Fibroblast of lung (primary cell): ENCODE results near the gene LAMA4. TPM values are rescaled to one million over a fixed set of nuclear protein-coding genes. Genes with fewer than 3 reads are reported as not detected.

Experiments
- DNase-seq, 2 donors: peaks; one replicate each; pipeline versions ENCODE4 v3.0.0 to v3.0.0-alpha.2; 2010; ENCODE audit warnings: low read depth in 2 of 2
- H2AFZ ChIP-seq: 2 replicates; pipeline ENCODE4 v1.5.1; 2012; ENCODE audit warnings: low read length, control low read depth, inconsistent platforms
- H3K27ac ChIP-seq: 2 replicates; pipeline ENCODE4 v1.5.1; 2011; ENCODE audit warnings: low read length, control low read depth; ENCODE audit not compliant: insufficient read depth
- H3K27me3 ChIP-seq: 2 replicates; pipeline ENCODE4 v1.5.1; 2011; ENCODE audit warnings: mild to moderate bottlenecking, low read length; ENCODE audit not compliant: control insufficient read depth, insufficient read depth
- H3K36me3 ChIP-seq: 2 replicates; pipeline ENCODE4 v1.5.1; 2011; ENCODE audit warnings: low read length; ENCODE audit not compliant: control insufficient read depth, insufficient read depth
- H3K4me1 ChIP-seq: 2 replicates; pipeline ENCODE4 v1.5.1; 2011; ENCODE audit warnings: low read length; ENCODE audit not compliant: control insufficient read depth, insufficient read depth; ENCODE audit errors: extremely low read depth
- H3K4me2 ChIP-seq: 2 replicates; pipeline ENCODE4 v1.5.1; 2011; ENCODE audit warnings: low read length, control low read depth; ENCODE audit not compliant: insufficient read depth; ENCODE audit errors: extremely low read depth
- H3K4me3 ChIP-seq, 4 experiments: fragments of 200-600 bp in 1 of 4; sonication (generic) in 1 of 4; replicated peaks in 1 of 4; 2 replicates each; pipeline ENCODE4 v1.5.1; 2011 to 2016; ENCODE audit warnings: low read length in 4 of 4, low read depth in 3 of 4, mild to moderate bottlenecking in 3 of 4, control low read depth in 2 of 4, inconsistent platforms in 1 of 4, mixed read lengths in 1 of 4; ENCODE audit not compliant: insufficient read depth in 1 of 4; ENCODE audit errors: control extremely low read depth in 1 of 4
- H3K79me2 ChIP-seq: 2 replicates; pipeline ENCODE4 v1.5.1; 2012; ENCODE audit warnings: mild to moderate bottlenecking, low read length, inconsistent platforms; ENCODE audit not compliant: control insufficient read depth, insufficient read depth
- H3K9ac ChIP-seq: 2 replicates; pipeline ENCODE4 v1.5.1; 2011; ENCODE audit warnings: mild to moderate bottlenecking, low read length, control low read depth; ENCODE audit not compliant: insufficient read depth
- H3K9me3 ChIP-seq: 2 replicates; pipeline ENCODE4 v1.5.1; 2012; ENCODE audit warnings: low read depth, low read length; ENCODE audit not compliant: control insufficient read depth, insufficient read depth
- H4K20me1 ChIP-seq: 2 replicates; pipeline ENCODE4 v1.5.1; 2011; ENCODE audit warnings: low read length; ENCODE audit not compliant: control insufficient read depth, insufficient read depth; ENCODE audit errors: extremely low read depth
- CTCF ChIP-seq, 2 donors: IDR thresholded peaks in 1 of 2; conservative IDR thresholded peaks in 1 of 2; 1 replicate in 1 of 2; 2 replicates in 1 of 2; pipeline ENCODE4 v1.5.1; 2011 to 2012; ENCODE audit warnings: low read length in 2 of 2, control low read depth in 1 of 2, inconsistent platforms in 1 of 2, low read depth in 1 of 2, mild to moderate bottlenecking in 1 of 2
- EZH2 ChIP-seq: IDR thresholded peaks from 2 replicates; pipeline ENCODE4 v1.5.1; 2012; ENCODE audit warnings: low read length, control low read depth, mild to moderate bottlenecking; ENCODE audit errors: missing control alignments
- polyA plus RNA-seq, 2 donors: library from polyadenylated mRNA; depleted of rRNA in 1 of 2; stranded (reverse) in 1 of 2; unstranded in 1 of 2; fragments of >200 nt; gene quantifications; 2 replicates each; pipeline ENCODE4 v1.2.1, GENCODE V29; 2011 to 2012; ENCODE audit warnings: missing spikeins in 1 of 2
- total RNA-seq: library from RNA; depleted of rRNA; stranded (reverse); fragments of >200 nt; gene quantifications from 2 replicates; pipeline ENCODE4 v1.2.1, GENCODE V29; 2014

The LAMA4 gene
- total and polyA plus RNA-seq, 2 donors (not counting 1 experiment from before 2014, with no cell fraction given) = 636 to 662 TPM

GRCh38 chr6:112224088-112224487, 30.3 kb downstream of the LAMA4 start:
- no peak for TF ChIP-seq CTCF (conservative IDR thresholded peaks at IDR 0.05 in 1 of 2, IDR thresholded peaks at IDR 0.05 in 1 of 2; ENCODE audit: low read depth in 1 of 2, low read length in 2 of 2)
- no peak for TF ChIP-seq EZH2
- no peak for DNase-seq
- peaks cover 48% of the 10 kb centered on the region for H3K79me2 ChIP-seq
- H3K9ac ChIP-seq = no peak overlapping the region
- H4K20me1 ChIP-seq = no peaks in the 10 kb centered on the region
- H3K4me2 ChIP-seq = no peak overlapping the region
- H3K4me3 ChIP-seq = no peak overlapping the region
- no peaks in the 10 kb centered on the region for H3K36me3 ChIP-seq
- H3K9me3 ChIP-seq = no peaks in the 10 kb centered on the region
- no peak overlapping the region for H2AFZ ChIP-seq
- H3K27me3 ChIP-seq = no peaks in the 10 kb centered on the region
- H3K27ac ChIP-seq = peak overlapping the region; percentile 58
- H3K4me1 ChIP-seq = peaks cover 44% of the 10 kb centered on the region

GRCh38 chr6:112223070-112223861, 31.1 kb downstream of the LAMA4 start:
- H2AFZ ChIP-seq = no peak overlapping the region
- no peak overlapping the region for H3K9ac ChIP-seq
- no peaks in the 10 kb centered on the region for H4K20me1 ChIP-seq
- H3K4me3 ChIP-seq = peak overlapping the region in 1 of 4 experiments; percentile 9
- no peaks in the 10 kb centered on the region for H3K9me3 ChIP-seq
- DNase-seq = peak; percentile 92 to 97
- H3K27ac ChIP-seq = peak overlapping the region; percentile 58
- H3K4me1 ChIP-seq = peaks cover 46% of the 10 kb centered on the region
- H3K4me2 ChIP-seq = peak overlapping the region; percentile 39
- TF ChIP-seq CTCF (conservative IDR thresholded peaks at IDR 0.05 in 1 of 2, IDR thresholded peaks at IDR 0.05 in 1 of 2; ENCODE audit: low read depth in 1 of 2, low read length in 2 of 2) = no peak
- no peaks in the 10 kb centered on the region for H3K27me3 ChIP-seq
- H3K36me3 ChIP-seq = no peaks in the 10 kb centered on the region
- H3K79me2 ChIP-seq = peaks cover 48% of the 10 kb centered on the region

- H3K4me2 ChIP-seq = peak overlapping the region; percentile 34
- no peaks in the 10 kb centered on the region for H3K36me3 ChIP-seq
- peak; percentile 83 to 94 for DNase-seq
- no peak overlapping the region for H2AFZ ChIP-seq
- peaks cover 52% of the 10 kb centered on the region for H3K4me1 ChIP-seq
- H3K9ac ChIP-seq = peak overlapping the region; percentile 3
- H3K27ac ChIP-seq = peak overlapping the region; percentile 58
- H3K27me3 ChIP-seq = no peaks in the 10 kb centered on the region
- H3K79me2 ChIP-seq = peaks cover 40% of the 10 kb centered on the region
- no peaks in the 10 kb centered on the region for H3K9me3 ChIP-seq
- no peaks in the 10 kb centered on the region for H4K20me1 ChIP-seq
- TF ChIP-seq CTCF (conservative IDR thresholded peaks at IDR 0.05 in 1 of 2, IDR thresholded peaks at IDR 0.05 in 1 of 2; ENCODE audit: low read depth in 1 of 2, low read length in 2 of 2) = no peak
- TF ChIP-seq EZH2 = no peak
- H3K4me3 ChIP-seq = peak overlapping the region in 2 of 4 experiments; percentile 1 to 6
These were observed 32.1 kb downstream of the LAMA4 start for GRCh38 chr6:112221981-112222852.
